HEK293T (cell line): Measurements from ENCODE around the gene OXSR1.

Experiments used
- CTCF ChIA-PET: fragments of 350-600 bp; formaldehyde crosslinking; extraction: SDS; loops from one replicate; lab custom pipeline; 2021; ENCODE audit warnings: antibody characterized with exemption, inconsistent platforms; lab: Yijun Ruan, JAX
- POLR2A ChIA-PET: fragments of 350-600 bp; formaldehyde crosslinking; extraction: SDS; loops from one replicate; lab custom pipeline; 2020; ENCODE audit warnings: antibody characterized with exemption, inconsistent platforms; lab: Yijun Ruan, JAX
- DNase-seq: peaks from one replicate; pipeline ENCODE4 v3.0.0; 2012; ENCODE audit warnings: mixed read lengths; ENCODE audit errors: extremely low spot score
- ARNT ChIP-seq: fragments of 450-650 bp; IDR thresholded peaks from 2 replicates; pipeline ENCODE4 v1.6.1; 2017; ENCODE audit warnings: mild to moderate bottlenecking
- BHLHE40 ChIP-seq: fragments of 450-650 bp; IDR thresholded peaks from 2 replicates; pipeline ENCODE4 v1.6.1; 2016; ENCODE audit warnings: mild to moderate bottlenecking, moderate library complexity, borderline replicate concordance
- CTBP1 ChIP-seq: fragments of 450-650 bp; IDR thresholded peaks from 2 replicates; pipeline ENCODE4 v1.6.1; 2016; ENCODE audit warnings: borderline replicate concordance
- ELF4 ChIP-seq: fragments of 450-650 bp; IDR thresholded peaks from 2 replicates; pipeline ENCODE4 v1.6.1; 2017; ENCODE audit warnings: antibody characterized with exemption
- FOXA1 ChIP-seq: fragments of 450-650 bp; IDR thresholded peaks from 2 replicates; pipeline ENCODE4 v1.6.1; 2016; ENCODE audit warnings: mild to moderate bottlenecking
- FOXK2 ChIP-seq: fragments of 450-650 bp; IDR thresholded peaks from 2 replicates; pipeline ENCODE4 v1.6.1; 2016; ENCODE audit warnings: mild to moderate bottlenecking
- FOXM1 ChIP-seq: fragments of 450-650 bp; IDR thresholded peaks from 2 replicates; pipeline ENCODE4 v1.6.1; 2017; ENCODE audit warnings: mild to moderate bottlenecking, borderline replicate concordance
- HDGF ChIP-seq: fragments of 450-650 bp; IDR thresholded peaks from 2 replicates; pipeline ENCODE4 v1.6.1; 2017; ENCODE audit warnings: antibody characterized with exemption, borderline replicate concordance
- L3MBTL2 ChIP-seq: fragments of 450-650 bp; conservative IDR thresholded peaks from 2 replicates; pipeline ENCODE4 v1.6.1; 2016; ENCODE audit warnings: mild to moderate bottlenecking
- LEF1 ChIP-seq: fragments of 450-650 bp; IDR thresholded peaks from 2 replicates; pipeline ENCODE4 v1.6.1; 2017; ENCODE audit warnings: mild to moderate bottlenecking, borderline replicate concordance
- NFRKB ChIP-seq: fragments of 450-650 bp; IDR thresholded peaks from 2 replicates; pipeline ENCODE4 v1.6.1; 2016; ENCODE audit warnings: mild to moderate bottlenecking, moderate library complexity
- SP1 ChIP-seq: fragments of 450-650 bp; IDR thresholded peaks from 2 replicates; pipeline ENCODE4 v1.6.1; 2017
- SUZ12 ChIP-seq: fragments of 450-650 bp; IDR thresholded peaks from 2 replicates; pipeline ENCODE4 v1.6.1; 2016; ENCODE audit warnings: mild to moderate bottlenecking
- TARDBP ChIP-seq: fragments of 450-650 bp; IDR thresholded peaks from 2 replicates; pipeline ENCODE4 v1.6.1; 2016
- ZNF384 ChIP-seq: fragments of 450-650 bp; IDR thresholded peaks from 2 replicates; pipeline ENCODE4 v1.6.1; 2016
- TF ChIP-seq, protein P1 (sequence below): fragments of 450-650 bp; IDR thresholded peaks from 2 replicates; pipeline ENCODE4 v1.6.1; 2016

Gene OXSR1

DNA sequence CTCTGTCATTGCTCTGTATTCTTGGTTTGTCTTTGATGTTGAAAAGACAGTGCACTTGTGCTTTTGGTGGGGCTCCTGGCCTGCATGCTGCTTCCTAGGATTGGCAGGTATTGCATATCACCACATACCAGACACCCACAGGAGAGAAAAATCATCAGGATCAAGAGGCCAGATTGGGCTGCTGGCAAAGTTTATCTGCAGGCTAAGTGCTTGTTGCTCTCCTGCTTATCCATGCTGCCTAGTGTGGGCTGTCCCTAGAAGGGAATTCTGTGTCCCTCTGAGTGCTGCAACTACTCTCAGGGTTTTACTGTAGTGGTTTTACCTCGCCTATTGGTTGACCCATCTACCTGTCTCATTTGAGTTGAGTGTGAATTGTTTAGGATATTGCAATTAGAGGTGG lies 99.4 kb downstream of the OXSR1 start:
- ChIA-PET POLR2A (no interaction called here), CTCF (interaction anchor here (0.6 kb wide), 1 partner anchor 33 kb away, joined by 3 read pairs; no protein-coding TSS in a partner anchor)
- no peak for DNase-seq
- TF ChIP-seq SUZ12 (no peak), FOXM1 (no peak), CTBP1 (no peak), ZNF384 (no peak), BHLHE40 (no peak), FOXA1 (no peak)
- TF ChIP-seq, protein P1, sequence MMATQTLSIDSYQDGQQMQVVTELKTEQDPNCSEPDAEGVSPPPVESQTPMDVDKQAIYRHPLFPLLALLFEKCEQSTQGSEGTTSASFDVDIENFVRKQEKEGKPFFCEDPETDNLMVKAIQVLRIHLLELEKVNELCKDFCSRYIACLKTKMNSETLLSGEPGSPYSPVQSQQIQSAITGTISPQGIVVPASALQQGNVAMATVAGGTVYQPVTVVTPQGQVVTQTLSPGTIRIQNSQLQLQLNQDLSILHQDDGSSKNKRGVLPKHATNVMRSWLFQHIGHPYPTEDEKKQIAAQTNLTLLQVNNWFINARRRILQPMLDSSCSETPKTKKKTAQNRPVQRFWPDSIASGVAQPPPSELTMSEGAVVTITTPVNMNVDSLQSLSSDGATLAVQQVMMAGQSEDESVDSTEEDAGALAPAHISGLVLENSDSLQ, result no peak

DNA sequence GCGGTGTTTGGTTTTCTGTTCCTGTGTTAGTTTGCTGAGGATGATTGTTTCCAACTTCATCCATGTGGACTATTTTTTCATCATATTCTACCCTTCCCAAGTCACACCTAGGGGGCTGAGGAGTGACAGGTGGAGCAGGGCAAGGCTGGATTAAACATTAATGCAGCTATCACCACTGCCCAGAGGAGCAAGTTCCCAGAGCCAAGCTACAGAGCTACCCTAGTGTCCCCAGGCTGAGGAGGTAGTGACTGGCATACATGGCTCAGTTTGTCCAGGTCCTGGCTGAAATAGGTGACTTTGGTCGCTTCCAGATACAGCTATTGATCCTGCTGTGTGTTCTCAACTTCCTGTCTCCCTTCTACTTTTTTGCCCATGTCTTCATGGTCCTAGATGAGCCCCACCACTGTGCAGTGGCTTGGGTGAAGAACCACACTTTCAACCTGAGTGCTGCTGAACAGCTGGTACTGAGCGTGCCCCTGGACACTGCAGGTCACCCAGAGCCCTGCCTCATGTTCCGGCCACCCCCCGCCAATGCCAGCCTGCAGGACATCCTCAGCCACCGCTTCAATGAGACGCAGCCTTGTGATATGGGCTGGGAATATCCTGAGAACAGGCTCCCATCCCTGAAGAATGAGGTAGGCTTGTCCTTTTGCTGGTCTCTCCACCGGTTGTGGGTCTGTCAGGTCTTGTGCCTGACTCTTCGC lies 100.4 kb downstream of the OXSR1 start, which contains the start of gene SLC22A13:
SLC22A13 (plus strand) TSS at position 209 of the 704 bp plus-strand sequence; CDS start at position 258, 49 bp downstream.
- TF ChIP-seq FOXK2 (no peak), NFRKB (no peak), SUZ12 (no peak), ELF4 (no peak), FOXA1 (no peak), CTBP1 (no peak), ARNT (no peak), TARDBP (no peak), SP1 (no peak), LEF1 (no peak), L3MBTL2 (no peak), BHLHE40 (no peak), ZNF384 (no peak), HDGF (no peak), FOXM1 (no peak)
- TF ChIP-seq, protein P1, result no peak
- POLR2A ChIA-PET, result no interaction called here
- DNase-seq, result no peak
- CTCF ChIA-PET, result no interaction called here

DNA sequence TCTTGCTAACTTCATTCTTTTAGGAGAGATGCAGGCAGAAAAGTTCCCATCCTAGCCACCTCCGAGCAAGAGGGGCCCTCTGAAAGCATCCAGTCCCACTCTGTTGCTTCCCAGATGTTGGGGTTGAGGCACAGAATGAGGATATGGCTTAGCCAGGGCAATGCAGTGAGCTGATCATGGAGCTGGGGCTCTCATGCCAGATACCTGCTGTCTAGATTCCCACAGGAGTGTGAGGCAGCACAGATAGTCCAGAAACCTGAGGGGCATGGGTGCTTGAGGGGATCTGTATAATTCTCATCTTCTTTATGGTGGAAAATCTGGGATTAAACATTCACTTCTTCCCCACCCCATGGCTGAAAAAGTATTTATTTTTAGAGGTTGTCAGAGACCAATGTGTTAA lies 101.5 kb downstream of the OXSR1 start:
- ChIA-PET POLR2A (no interaction called here), CTCF (no interaction called here)
- no peak for TF ChIP-seq LEF1
- TF ChIP-seq TARDBP, result no peak
- TF ChIP-seq, protein P1, result no peak
- TF ChIP-seq FOXK2, result no peak
- TF ChIP-seq BHLHE40, result no peak
- TF ChIP-seq CTBP1, result no peak
- TF ChIP-seq ARNT, result no peak
- TF ChIP-seq SUZ12, result no peak
- no peak for TF ChIP-seq HDGF
- DNase-seq, result no peak

DNA sequence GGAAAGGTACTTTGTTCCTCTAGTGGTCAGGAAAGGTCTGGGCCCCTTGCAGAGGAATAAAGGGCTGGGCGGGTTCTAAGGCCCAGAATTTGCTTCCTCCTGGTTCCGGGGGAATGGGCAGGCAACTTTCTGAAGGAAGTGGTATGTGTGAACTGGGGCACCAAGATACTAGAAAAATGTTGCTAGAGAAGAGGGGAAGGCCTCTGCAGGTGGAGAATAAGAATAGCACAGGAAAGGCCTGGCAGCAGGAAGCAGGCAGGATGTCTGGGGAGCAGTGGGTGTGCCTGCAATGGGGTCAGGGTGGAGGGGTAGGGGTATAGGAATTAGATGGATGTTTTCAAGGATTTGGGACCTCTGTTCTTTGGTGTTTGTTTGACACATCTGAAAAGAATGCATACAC lies 102.3 kb downstream of the OXSR1 start:
- DNase-seq, result no peak
- ChIA-PET POLR2A (no interaction called here), CTCF (no interaction called here)
- TF ChIP-seq CTBP1 (no peak), FOXK2 (no peak), HDGF (no peak), L3MBTL2 (no peak), BHLHE40 (no peak), FOXM1 (no peak), ZNF384 (no peak), SP1 (no peak), SUZ12 (no peak)

DNA sequence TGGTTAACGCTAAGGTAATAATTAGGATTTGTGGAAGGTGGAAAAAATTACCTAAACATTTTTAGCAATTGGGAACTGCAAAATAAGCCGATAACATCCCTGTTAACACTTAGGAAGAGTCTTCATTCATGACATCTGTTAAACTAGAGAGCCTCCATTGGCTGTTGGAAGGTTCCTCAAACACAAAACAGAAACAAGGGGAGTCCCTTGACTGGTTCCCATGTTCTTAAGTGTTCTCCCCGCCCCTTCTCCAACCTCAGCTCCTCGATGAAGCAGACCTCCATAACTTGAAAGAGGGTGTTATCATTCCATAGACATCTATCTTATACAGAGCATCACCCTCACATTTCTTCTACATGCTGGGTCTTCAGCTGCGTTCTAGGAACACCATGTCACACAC lies 102.8 kb downstream of the OXSR1 start:
- ChIA-PET POLR2A (no interaction called here), CTCF (no interaction called here)
- TF ChIP-seq FOXM1, result no peak
- TF ChIP-seq ARNT, result no peak
- TF ChIP-seq L3MBTL2, result no peak
- TF ChIP-seq, protein P1, result no peak
- TF ChIP-seq HDGF, result no peak
- TF ChIP-seq FOXA1, result no peak
- TF ChIP-seq ELF4, result no peak
- TF ChIP-seq SP1, result no peak
- no peak for TF ChIP-seq CTBP1
- no peak for TF ChIP-seq ZNF384
- TF ChIP-seq TARDBP, result no peak
- no peak for TF ChIP-seq FOXK2
- no peak for TF ChIP-seq BHLHE40
- TF ChIP-seq NFRKB, result no peak
- no peak for TF ChIP-seq SUZ12
- TF ChIP-seq LEF1, result no peak
- DNase-seq, result no peak

DNA sequence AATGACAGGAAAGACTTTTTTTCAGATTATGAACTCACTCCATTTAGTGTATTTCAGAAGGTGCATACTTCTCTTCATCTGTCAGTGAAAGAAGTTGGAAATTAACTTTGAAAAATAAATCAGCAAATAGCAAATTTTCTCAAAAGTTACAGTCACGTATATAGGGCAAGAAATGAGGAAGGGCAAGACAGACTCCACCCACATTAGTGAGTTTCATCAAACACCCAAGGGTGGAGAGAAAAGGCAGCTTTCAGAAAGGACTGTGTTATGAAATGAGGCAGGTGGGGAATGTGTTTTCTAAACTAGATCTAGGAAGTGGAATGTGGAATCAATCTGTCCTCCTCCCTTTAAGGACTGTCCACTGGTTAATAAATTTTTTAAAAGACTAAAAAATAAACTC lies 103.2 kb downstream of the OXSR1 start:
- DNase-seq, result no peak
- ChIA-PET CTCF (interaction anchor here (0.7 kb wide), 1 partner anchor 30 kb away, joined by 4 read pairs; no protein-coding TSS in a partner anchor), POLR2A (interaction anchor here (1.0 kb wide), 1 partner anchor 102 kb away, joined by 3 read pairs; no protein-coding TSS in a partner anchor)
- TF ChIP-seq FOXA1, result no peak
- TF ChIP-seq NFRKB, result no peak
- TF ChIP-seq ELF4, result no peak
- TF ChIP-seq HDGF, result no peak
- no peak for TF ChIP-seq TARDBP
